OCI-M1 (cell line): ENCODE measurements around the gene SYNDIG1.

Experiments used
- DNase-seq: peaks from one replicate; lab custom pipeline; 2025; lab: John Stamatoyannopoulos, UW

The SYNDIG1 gene

DNA sequence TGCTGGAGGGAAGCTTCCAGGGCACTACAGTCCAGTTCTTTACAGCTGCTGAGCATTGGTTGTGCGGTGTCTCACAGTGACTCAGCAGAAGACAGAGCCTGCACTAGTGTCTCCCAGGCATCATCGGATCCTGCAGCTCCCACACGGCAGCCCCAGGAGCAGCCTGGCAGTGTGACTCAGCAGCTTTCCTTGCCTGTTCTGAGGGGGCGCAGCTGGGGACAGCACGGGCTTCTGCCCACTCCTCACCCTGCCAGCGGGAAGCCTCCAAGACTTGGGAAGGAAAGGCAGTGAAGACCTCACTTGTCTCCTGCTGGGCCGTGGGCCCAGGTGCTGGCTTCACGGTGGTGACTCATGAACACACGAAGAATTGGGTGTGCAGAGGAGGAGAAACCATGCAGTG is 165.4 kb downstream of the SYNDIG1 start:
- peak; percentile 62 for DNase-seq

DNA sequence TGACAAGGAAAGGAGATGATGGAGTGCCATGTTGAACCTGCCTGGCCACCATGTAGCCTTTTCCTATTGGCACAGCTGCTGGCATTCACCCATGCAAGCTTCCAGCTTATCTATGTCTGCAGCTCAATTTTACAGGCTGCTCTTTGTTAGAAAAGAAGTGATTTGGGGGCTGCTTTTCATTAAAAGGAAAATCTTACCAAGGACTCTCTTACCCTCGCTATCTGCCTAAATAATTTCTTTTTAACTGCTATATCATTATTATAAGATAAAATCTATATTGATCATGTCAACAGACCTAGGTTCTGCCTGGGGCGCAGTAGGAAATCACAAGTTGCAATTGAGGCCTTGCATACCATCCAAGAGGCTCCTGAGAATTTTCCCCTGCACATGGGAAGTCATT is 167.2 kb downstream of the SYNDIG1 start:
- no peak for DNase-seq

DNA sequence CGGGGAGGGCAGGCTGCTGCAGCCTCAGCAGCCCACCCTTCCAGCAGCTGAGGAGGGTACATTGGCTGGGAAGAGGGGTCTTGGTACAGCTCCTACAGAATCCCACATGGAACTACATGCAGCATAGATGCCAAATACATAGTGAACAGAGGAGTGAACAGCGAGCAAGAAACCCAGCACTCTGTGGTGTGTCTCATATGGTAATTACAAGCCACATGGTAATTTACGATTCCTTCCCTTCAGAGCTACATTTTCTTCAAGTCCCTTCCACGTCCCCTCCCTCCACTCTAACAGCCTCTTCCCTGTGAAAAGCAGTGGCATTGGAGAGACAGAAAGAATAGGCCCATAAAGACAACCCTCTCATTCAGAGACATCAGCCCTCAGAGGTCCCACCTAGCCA is 167.7 kb downstream of the SYNDIG1 start:
- DNase-seq, result no peak

DNA sequence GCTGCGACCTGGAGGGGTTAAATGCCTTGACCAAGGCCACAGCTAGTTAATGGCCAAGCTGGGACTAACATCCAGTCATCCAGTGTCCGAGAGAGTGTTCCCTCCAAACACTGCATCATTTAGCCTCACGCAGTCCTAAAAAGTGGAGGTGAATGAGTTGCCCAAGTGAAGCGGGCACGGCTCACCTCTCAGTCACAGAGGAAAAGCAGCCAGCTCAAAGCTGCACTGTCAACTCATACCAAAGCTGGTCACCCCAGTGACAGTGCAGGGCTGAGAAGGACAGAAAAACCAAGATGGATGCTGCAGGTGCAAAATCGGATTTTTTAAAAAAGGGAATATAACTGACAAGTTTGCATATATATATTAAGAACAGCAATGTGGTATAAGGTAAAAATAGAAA is 168.5 kb downstream of the SYNDIG1 start:
- DNase-seq, result no peak

DNA sequence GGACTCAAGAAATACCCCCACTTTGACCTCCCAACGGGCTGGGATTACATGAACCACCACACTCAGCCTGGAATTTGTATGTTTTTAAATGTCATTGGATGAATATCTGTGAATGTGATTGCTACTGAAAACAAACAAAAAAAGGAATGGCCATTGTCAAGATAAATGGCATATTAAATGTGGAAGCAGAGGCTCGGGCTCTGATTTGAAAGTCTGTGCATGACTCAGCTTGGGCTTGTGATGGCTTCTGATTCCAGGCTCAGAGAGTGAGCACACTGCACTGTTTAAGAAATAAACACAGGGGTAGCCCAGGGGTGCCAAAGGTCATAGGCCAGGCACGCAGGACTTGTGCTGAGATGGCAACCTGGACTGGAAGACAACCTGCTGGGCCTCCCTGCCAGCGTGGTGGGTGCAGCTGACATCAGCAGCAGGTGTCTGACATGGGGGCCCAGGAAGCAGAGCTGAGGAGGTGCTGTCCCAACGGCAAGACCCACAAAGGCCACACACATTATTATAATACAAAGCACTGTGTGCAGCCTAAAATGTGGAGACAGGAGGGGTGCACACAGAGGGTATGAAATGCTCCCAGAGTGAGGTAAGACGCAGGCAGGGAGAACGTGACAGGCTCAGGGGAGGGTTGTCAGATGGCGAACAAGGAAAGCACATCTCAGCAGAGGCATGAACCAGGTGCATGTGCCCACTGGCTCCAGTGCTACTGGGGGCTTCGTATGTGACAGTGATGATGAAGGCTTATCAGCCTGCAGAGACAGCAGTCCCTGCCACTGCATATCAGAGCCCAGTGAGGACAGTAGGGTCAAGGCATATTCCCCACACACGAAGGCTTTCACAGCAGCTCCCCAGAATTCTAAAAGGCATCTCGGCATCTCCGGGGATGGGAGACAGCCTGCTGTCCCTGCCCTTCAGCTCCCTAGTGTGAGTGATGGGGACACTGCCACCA is 169.4 kb downstream of the SYNDIG1 start:
- DNase-seq, result no peak

DNA sequence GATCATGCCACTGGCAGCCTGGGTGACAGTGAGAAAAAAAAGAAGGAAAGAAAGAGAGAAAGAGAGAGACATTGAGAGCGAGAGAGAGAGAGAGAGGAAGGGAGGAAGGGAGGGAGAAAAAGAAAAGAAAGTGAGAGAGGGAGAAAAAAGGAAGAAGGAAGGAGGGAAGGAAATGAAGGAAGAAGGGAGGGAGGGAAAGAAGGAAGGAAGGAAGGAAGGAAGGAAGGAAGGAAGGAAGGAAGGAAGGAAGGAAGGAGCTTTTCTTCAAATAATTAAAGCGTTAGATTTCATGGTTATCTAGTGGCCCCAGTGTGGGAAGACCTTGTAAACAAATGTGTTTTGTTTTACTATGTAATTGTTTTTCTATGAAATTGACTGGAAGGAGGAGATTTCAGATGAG is 170.8 kb downstream of the SYNDIG1 start:
- DNase-seq, result no peak

DNA sequence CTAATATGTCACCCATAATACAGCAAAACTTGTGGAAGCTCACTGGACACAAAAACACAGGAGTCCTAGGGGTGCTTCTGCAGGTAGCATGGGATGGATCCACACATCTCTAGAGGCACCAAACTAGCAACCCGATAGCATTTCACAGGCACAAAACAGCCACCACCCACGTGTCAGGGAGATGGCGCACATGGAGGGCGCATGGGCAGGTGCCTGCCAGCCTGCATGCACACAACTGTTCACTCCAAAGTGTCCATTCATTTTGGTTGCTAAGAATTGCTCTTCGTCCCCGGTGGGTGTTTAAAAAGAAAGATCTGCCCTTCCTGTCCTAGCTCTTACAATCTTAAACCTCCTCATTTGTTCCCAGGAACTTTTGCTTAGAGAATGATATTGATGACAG is 171.3 kb downstream of the SYNDIG1 start:
- no peak for DNase-seq

DNA sequence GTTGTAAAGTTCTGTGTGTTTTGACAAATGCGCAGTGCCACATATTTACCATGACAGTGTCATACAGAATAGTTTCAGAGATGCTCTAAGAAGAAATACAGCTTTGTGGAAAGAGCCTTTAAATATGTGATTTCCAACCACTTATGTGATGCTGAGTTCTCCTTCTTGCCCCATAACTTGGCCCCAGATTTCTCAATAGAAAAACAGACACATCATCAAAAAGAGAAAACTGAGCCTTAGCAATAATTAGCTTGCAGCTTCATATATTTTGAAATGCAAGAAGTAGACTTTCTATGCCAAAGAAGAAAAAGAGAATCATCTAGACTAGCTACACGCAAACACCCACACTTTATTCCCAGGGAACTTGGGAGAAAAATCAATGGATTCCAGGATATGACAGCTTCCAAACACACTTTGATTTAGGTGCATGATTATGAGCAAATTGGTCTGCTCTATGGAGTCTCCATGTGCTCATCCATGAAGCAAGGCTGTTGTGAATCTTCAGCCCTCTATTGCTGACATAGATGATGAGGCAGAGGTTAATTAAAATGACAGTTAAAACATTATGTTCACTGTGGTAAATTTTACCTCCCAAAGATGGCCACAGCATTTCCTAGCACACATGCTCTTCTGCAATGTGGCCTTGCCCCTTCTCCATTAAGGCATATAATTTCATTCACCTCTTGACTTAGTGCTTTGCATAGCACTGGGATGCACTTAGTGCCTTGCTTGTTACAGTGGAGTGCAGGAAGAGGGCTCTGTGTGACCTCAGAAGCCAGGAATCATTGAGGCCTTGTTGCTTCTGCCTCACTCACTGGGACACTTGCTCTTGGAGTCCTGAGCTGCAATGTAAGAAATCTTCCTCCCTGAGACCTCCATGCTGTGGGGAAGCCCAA is 174.6 kb downstream of the SYNDIG1 start:
- DNase-seq, result no peak

DNA sequence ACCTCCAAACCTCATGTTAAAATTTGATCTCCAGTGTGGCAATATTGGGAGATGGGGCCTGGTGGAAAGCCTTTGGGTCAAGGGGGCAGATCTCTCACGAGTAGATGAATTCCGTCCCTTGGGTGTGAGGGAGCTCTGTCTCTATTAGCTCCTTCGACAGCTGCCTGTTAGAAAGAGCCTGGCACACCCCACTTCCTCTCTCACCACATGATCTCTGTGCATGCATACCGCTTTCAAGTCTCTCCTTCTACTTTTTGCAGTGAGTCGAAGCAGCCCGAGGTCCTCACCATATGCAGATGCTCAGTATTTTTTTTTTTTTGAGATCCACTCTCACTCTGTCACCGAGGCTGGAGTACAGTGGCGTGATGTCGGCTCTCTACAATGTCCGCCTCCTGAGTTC is 176.9 kb downstream of the SYNDIG1 start:
- DNase-seq, result no peak

DNA sequence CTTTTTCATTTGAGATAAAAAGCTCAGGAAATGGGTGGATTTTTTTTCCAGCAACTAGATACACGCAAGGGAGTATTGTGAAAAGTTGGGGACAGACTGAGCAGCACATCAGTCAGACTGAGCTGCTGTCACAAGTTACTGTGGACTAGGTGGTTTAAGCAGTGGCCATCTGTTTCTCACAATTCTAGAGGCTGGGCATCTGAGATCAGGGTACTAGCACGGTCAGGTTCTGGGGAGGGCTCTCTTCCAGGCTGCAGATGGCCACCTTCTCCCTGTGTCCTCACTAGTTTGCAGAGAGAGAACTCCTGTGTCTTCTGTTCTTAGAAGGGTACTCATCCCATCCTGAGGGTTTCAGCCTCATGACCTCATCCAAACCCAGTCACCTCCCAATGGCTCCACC is 178.3 kb downstream of the SYNDIG1 start:
- no peak for DNase-seq

DNA sequence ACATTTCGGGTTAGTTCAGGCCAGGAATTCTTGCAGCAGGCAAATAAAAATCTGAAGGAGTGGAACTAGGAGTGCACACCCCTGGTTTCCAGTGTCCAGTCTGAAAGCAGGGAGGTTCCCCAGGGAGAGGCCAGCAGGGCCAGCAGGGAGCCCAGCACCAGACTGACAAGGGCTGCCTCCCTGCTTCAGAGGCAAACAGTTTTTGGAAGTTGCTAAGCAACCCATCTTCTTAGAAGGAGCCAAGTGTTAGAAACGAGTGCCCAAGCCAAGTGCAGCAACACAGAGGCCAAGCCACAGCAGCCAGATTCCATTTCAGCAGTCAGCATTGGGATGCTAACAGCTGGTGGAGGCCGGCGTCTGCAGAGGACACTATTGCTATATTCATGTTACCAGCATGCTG is 179.1 kb downstream of the SYNDIG1 start:
- DNase-seq, result no peak

DNA sequence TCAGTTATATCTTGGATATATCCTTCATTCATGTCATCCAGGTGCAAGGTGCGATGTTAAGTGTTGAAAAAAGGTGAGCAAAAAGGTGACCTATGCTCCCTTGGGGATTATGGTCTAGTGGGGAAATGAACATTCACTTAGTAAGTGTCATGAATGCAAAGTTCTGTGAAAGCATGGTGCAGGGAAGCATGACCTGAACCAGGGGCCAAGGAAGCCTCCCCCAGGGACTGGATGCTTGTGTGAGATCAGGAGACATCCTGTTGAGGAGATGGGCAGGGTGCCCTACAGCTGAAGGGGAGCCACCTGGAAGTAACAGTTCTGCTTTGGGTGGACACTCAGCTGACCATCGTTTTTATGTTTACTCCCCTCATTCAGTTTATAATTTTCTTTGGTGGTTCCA is 179.5 kb downstream of the SYNDIG1 start:
- no peak for DNase-seq

DNA sequence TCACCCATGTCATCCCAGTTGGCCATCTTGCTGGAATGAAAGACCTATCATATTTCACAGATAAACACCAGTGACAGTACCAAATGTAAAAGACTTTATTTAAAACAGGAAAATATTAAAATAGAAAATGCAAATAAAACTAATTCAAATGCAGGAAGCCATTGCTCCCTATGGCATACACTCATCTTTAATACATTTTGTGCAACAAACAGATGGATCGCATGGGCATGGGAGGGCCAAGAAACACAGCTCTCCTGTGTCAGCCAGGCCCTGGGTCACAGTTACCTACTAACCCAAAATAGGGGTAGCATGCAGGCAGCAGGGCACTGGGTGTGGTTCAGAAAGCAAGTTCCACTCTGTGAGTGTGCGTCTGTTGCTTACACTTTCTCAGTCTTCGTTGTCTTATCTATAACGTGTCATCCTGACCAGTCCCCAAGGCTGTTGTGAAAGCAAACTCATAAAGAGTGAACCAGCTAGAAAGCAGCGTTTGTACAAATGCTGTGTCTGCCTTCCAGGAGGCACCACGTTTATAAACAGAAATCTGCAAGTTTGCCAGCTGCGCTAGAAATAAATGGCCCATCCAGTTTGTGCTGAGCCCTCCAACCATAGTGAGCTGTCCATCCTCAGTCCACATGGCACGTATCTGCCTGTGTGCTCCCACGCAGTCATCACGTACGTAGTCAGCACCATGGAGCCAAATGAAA is 180.5 kb downstream of the SYNDIG1 start:
- no peak for DNase-seq

DNA sequence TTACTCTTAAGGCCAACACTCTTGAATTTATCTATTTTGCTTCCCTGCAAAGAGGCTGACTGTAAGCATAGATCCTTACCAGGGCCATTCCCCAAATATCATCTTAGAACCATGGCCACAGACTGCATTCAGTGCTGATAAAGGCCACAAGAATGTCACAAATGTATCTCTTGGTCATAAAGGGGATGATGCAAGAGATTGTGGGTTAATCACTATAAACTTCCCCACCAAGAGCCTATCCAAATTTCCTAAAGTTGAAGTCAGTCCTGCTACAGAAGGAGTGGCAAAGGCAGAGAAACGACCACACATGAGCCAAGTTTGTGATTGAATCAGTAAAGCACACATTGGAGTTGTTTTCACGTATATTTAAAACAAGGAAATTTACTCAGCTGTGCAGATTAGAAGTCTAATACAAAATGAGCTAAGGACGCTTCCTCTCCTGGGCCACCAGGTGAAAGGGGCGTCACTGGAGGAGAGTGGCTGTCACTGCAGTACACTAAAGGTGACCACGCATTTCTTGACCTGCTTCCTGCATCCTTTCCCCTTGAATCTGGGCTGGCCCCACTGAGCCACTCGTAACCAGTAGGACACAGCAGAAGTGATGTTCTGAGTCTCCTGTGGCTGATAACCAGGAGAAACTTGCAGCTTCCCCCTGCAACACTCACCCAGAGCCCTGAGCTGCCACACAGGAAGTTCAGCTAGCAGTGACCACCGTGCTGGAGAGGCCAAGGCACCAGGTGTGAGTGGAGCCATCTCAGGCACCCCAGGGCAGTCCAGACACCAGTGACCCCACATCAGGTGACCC is 181.9 kb downstream of the SYNDIG1 start:
- no peak for DNase-seq

DNA sequence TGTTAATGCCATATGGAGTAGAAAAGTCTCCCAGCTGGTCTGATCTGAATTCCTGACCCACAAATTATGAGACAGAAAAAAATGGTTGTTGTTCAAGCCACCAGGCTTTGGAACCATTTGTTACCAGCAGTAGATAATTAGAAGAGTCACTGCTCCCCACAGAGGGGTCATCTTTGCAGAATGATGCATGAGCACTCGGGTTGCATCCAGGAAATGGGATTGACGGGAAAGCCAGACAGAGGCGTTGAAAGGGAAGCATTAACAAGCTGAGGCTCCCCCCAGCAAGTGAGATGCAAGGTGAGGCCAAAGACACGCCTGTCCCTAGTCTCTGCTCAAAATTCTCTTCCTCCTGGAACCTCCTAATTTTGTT is 182.5 kb downstream of the SYNDIG1 start:
- no peak for DNase-seq

DNA sequence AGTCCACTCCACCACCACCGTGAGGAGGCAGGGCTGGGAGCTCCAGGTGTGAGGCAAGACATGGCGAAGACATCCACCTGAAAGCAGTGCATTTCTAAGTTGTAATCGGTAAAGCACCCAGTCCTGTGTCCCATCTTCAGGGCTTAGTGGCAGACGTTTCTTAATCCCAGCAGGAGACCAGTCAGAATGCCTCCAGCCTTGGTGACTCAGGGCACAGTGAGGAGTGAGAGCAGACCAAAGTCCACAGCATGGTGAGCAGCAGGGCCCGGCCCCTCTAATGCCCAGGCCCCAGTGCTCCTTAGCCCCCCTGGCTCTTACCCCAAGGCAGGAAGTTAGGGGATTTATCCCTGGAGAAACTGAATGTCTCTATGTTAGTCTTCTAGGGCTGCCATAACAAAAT is 183.9 kb downstream of the SYNDIG1 start:
- no peak for DNase-seq

DNA sequence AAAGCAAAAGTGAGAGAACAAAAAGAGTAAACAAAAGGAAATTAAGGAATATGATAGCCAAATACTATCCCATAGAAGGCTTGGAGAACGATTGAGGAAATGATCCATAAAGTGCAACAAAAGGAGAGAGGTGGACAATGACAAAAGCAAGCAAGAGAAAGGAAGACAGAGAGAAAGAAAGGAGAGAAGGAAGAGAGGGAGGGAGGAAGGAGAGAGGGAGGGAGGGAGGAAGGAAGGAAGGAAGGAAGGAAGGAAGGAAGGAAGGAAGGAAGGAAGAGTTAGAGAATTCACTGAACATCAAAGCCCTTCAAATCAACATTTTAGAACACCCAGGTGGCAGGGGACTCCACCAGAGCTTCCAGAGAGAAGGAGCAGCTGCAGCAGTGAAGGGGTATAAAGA is 185.0 kb downstream of the SYNDIG1 start:
- DNase-seq, result no peak

DNA sequence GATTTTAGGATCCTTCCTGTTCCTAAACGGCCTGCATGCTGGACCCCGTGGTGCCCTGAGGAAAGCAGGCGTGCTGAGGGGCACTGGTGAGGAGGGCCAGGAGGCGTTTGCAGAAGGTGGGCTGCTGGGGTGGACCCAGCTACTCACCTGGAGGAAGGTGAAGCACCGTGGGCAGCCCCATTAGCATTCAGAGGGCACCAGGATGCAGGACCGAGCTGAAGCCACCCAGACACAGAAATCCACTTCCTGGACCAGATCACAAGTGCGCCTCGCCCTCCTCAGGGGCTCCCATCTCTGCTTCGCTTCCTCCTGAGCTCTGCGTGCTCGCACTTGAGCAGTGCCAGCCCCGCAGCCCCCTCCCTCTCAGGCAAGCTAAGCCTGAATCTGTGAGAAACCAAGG is 187.0 kb downstream of the SYNDIG1 start:
- DNase-seq, result no peak

DNA sequence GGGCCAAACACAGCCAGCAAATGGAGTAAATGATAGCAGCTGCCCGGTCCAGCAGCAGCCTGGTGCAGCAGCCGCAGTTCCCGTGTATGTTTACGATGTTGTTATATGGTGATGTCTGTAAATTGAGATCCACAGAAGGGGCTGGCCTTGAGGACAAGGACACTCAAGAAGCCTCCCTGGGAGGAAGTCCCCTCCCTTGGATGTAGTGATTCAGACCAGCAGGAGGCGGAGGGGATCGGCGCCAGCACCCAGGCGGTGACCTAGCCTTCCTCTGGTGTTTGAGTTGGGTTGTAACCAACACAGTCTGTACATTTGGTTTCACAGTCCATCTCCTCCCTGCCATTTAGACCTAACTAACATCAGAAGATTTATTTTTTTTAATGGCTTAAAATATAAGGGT is 187.8 kb downstream of the SYNDIG1 start:
- no peak for DNase-seq

DNA sequence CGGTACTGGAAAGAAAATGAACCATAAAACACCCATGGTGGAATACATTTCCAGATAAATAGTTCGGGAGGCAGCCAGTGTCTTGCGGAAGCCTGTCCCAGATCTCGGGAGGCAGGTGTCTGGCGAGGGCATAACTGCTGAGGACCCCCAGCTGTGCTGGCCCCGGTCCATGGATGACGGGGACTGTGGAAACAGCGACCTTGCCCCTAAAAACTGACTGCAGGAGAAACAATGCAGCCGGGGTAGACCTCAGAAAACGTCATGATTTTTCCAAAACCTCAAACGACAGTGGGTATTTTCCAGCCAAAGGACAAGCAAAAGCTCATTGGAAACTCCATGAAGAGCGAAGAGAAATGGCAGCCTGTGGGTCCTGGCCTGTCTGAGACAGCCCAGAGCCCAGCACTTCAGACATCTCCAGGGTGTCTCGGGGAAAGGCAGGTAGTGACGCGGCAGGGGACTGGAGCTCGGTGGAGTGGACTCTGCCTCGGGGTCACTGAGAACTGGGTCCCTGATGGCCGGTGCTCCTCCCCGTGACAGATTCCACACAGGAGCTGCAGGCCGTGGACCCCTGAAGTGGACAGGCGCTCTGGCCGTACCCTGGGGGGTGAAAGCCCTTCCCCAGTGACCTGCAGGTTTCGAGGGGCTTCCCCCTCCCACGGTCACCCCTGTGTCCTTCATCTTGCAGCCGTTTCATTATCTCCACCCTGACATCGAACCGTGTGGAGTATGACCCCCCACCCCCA is 188.6 kb downstream of the SYNDIG1 start:
- DNase-seq, result no peak
